Measurements from ENCODE around the gene CFAP90. TPM values are rescaled to one million over a fixed set of nuclear protein-coding genes. Genes with fewer than 3 reads are reported as not detected.

The CFAP90 gene
- polyA plus RNA-seq, 1 of the 3 experiments (the other 2 are of a cell fraction) = 0.10 TPM

DNA sequence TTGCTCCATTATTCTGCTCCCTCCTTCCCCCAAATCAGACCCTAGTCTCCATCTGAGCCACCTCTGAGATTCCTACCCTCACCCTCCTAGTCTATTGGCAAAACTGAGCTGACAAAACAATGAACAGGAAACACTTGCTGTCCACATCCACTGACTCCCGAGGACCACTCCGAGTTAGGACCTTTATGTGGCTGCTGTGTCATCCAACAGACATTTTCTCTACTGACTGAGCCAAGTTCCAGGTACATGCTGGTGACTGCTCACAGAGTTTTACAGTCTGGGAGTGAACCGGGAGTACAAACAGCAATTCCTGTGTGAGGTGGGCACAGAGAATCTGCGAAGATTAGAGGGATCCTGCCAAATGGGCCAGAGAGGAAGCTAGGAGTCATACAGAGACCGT is 39.2 kb downstream of the CFAP90 start:
- Histone ChIP-seq H3K4me1 (ENCODE audit: control insufficient read depth in 1 of 2, insufficient read depth in 2 of 2, low read depth in 1 of 2, low read length in 1 of 2) (no peaks in the 10 kb centered on the region; a peak in 1 of 4 replicates), H4K20me1 (ENCODE audit: insufficient read depth) (no peaks in the 10 kb centered on the region), H2AFZ (ENCODE audit: low read depth) (no peak overlapping the region), H3K36me3 (replicated peaks in 1 of 2; ENCODE audit: control insufficient read depth in 1 of 2, insufficient read depth in 2 of 2, low read length in 1 of 2) (no peaks in the 10 kb centered on the region), H3K4me3 (ENCODE audit: low read depth in 2 of 2, low read length in 1 of 2) (no peak overlapping the region), H3F3A (replicated peaks; ENCODE audit: insufficient read depth) (no peaks in the 10 kb centered on the region), H3K79me2 (ENCODE audit: insufficient read depth) (no peaks in the 10 kb centered on the region), H3K9me3 (no peaks in the 10 kb centered on the region), H3K9ac (no peak overlapping the region), H3K4me2 (no peak overlapping the region), H3K9me2 (no peaks in the 10 kb centered on the region), H3K27me3 (ENCODE audit: insufficient read depth) (peaks cover 22% of the 10 kb centered on the region; the same call in 1 of the 2 replicates), H3K27ac (ENCODE audit: low read depth in 2 of 2, low read length in 1 of 2) (no peak overlapping the region)
- POLR2A ChIA-PET = no interaction called here
- CTCF ChIA-PET = interaction anchor here (0.6 kb wide), 1 partner anchor 9 kb away, joined by 3 read pairs; no protein-coding TSS in a partner anchor
- WGBS (ENCODE audit: low lambda C conversion rate) = 0% methylated on average over 5 of the region's 5 CpGs
- DNase-seq = no peak
- TF ChIP-seq, protein P1, sequence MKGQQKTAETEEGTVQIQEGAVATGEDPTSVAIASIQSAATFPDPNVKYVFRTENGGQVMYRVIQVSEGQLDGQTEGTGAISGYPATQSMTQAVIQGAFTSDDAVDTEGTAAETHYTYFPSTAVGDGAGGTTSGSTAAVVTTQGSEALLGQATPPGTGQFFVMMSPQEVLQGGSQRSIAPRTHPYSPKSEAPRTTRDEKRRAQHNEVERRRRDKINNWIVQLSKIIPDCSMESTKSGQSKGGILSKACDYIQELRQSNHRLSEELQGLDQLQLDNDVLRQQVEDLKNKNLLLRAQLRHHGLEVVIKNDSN (IDR thresholded peaks at IDR 0.05; ENCODE audit: borderline replicate concordance, low read depth) = no peak
- TF ChIP-seq YY1 (IDR thresholded peaks at IDR 0.05; ENCODE audit: low read depth) = no peak
- no peak for TF ChIP-seq JUND (IDR thresholded peaks at IDR 0.05)
- TF ChIP-seq GABPA (IDR thresholded peaks at IDR 0.05; ENCODE audit: low read depth) = no peak
- TF ChIP-seq SIN3A (IDR thresholded peaks at IDR 0.05; ENCODE audit: borderline replicate concordance, low read depth, low read length) = no peak
- TF ChIP-seq, protein P2, sequence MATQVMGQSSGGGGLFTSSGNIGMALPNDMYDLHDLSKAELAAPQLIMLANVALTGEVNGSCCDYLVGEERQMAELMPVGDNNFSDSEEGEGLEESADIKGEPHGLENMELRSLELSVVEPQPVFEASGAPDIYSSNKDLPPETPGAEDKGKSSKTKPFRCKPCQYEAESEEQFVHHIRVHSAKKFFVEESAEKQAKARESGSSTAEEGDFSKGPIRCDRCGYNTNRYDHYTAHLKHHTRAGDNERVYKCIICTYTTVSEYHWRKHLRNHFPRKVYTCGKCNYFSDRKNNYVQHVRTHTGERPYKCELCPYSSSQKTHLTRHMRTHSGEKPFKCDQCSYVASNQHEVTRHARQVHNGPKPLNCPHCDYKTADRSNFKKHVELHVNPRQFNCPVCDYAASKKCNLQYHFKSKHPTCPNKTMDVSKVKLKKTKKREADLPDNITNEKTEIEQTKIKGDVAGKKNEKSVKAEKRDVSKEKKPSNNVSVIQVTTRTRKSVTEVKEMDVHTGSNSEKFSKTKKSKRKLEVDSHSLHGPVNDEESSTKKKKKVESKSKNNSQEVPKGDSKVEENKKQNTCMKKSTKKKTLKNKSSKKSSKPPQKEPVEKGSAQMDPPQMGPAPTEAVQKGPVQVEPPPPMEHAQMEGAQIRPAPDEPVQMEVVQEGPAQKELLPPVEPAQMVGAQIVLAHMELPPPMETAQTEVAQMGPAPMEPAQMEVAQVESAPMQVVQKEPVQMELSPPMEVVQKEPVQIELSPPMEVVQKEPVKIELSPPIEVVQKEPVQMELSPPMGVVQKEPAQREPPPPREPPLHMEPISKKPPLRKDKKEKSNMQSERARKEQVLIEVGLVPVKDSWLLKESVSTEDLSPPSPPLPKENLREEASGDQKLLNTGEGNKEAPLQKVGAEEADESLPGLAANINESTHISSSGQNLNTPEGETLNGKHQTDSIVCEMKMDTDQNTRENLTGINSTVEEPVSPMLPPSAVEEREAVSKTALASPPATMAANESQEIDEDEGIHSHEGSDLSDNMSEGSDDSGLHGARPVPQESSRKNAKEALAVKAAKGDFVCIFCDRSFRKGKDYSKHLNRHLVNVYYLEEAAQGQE (IDR thresholded peaks at IDR 0.05; ENCODE audit: low read depth, low read length) = no peak

DNA sequence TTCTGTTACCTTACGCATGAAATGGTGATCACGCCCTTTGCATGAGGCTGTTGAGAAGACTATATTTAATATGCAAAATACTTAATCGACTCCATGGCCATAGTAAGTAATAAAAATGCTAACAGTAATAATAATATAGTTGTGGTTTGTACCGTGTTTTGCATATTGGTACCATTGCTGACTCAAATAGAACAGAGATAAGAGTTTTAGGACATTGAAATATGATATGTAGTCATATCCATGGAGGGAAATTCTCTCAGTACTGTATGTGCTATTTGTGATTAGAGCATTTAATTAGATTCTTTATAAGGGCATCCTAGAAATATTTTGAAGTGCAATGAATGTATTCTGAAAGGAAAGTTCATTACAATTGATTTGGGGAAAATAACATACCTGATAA is 41.9 kb downstream of the CFAP90 start:
- Histone ChIP-seq H3K9ac (no peak overlapping the region), H3K9me2 (no peaks in the 10 kb centered on the region), H3K4me2 (no peak overlapping the region), H3K79me2 (ENCODE audit: insufficient read depth) (no peaks in the 10 kb centered on the region), H3K9me3 (no peaks in the 10 kb centered on the region), H3K27ac (ENCODE audit: low read depth in 2 of 2, low read length in 1 of 2) (no peak overlapping the region), H3F3A (replicated peaks; ENCODE audit: insufficient read depth) (no peaks in the 10 kb centered on the region), H3K4me3 (ENCODE audit: low read depth in 2 of 2, low read length in 1 of 2) (no peak overlapping the region), H3K4me1 (ENCODE audit: control insufficient read depth in 1 of 2, insufficient read depth in 2 of 2, low read depth in 1 of 2, low read length in 1 of 2) (no peaks in the 10 kb centered on the region), H3K36me3 (replicated peaks in 1 of 2; ENCODE audit: control insufficient read depth in 1 of 2, insufficient read depth in 2 of 2, low read length in 1 of 2) (no peaks in the 10 kb centered on the region), H4K20me1 (ENCODE audit: insufficient read depth) (no peaks in the 10 kb centered on the region), H3K27me3 (ENCODE audit: insufficient read depth) (peaks cover 8% of the 10 kb centered on the region; the same call in 1 of the 2 replicates), H2AFZ (ENCODE audit: low read depth) (no peak overlapping the region)
- ChIA-PET CTCF (no interaction called here), POLR2A (no interaction called here)
- TF ChIP-seq, protein P3, sequence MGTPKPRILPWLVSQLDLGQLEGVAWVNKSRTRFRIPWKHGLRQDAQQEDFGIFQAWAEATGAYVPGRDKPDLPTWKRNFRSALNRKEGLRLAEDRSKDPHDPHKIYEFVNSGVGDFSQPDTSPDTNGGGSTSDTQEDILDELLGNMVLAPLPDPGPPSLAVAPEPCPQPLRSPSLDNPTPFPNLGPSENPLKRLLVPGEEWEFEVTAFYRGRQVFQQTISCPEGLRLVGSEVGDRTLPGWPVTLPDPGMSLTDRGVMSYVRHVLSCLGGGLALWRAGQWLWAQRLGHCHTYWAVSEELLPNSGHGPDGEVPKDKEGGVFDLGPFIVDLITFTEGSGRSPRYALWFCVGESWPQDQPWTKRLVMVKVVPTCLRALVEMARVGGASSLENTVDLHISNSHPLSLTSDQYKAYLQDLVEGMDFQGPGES (IDR thresholded peaks at IDR 0.05; ENCODE audit: low read depth, low read length) = no peak
- WGBS (ENCODE audit: low lambda C conversion rate) = 18% methylated on average over 4 of the region's 4 CpGs
- no peak for DNase-seq
